AG04449 (cell line): ENCODE results near the gene COL1A2.

Experiments used
- CTCF ChIA-PET: fragments of 350-600 bp; formaldehyde crosslinking; extraction: SDS; loops from one replicate; lab custom pipeline; 2021; ENCODE audit warnings: antibody characterized with exemption; lab: Yijun Ruan, JAX
- POLR2A ChIA-PET: fragments of 400-600, 350-600 bp; formaldehyde crosslinking; extraction: SDS; loops from one replicate; lab custom pipeline; 2020; ENCODE audit warnings: antibody characterized with exemption, inconsistent platforms; lab: Yijun Ruan, JAX
- DNase-seq: peaks from one replicate; pipeline ENCODE4 v3.0.0-alpha.2; 2010; ENCODE audit warnings: low read depth, low spot score
- H3K4me3 ChIP-seq: 2 replicates; pipeline ENCODE4 v1.5.1; 2011; ENCODE audit warnings: low read depth, mild to moderate bottlenecking, control low read depth, low read length
- CTCF ChIP-seq: IDR thresholded peaks from one replicate; pipeline ENCODE4 v1.5.1; 2011; ENCODE audit warnings: mild to moderate bottlenecking, moderate library complexity, low read length, control low read depth, inconsistent platforms; ENCODE audit not compliant: insufficient read depth; ENCODE audit errors: missing control alignments

COL1A2 gene

GRCh38 chr7:94434042-94434441 is 39.3 kb downstream of the COL1A2 start:
- POLR2A ChIA-PET, result interaction anchor here (0.6 to 5.1 kb wide), 6 partner anchors 19 to 242 kb away, joined by 4 to 46 read pairs (median 10); partner anchors contain the start of gene COL1A2
- no peak overlapping the region for H3K4me3 ChIP-seq
- no peak for TF ChIP-seq CTCF
- CTCF ChIA-PET, result interaction anchor here (1.6 to 16.8 kb wide), 2 partner anchors 143 to 1044 kb away, joined by 4 to 788 read pairs; no protein-coding TSS in a partner anchor
- no peak for DNase-seq

- TF ChIP-seq CTCF, result peak; percentile 69
- ChIA-PET POLR2A (interaction anchor here (0.5 to 1.8 kb wide), 3 partner anchors 9 to 1150 kb away, joined by 3 to 5 read pairs (median 4); no protein-coding TSS in a partner anchor), CTCF (interaction anchor here (0.6 to 16.8 kb wide), 41 partner anchors 10 to 1254 kb away, joined by 3 to 788 read pairs (median 4); partner anchors contain the start of gene COL1A2)
- no peak overlapping the region for H3K4me3 ChIP-seq
- no peak for DNase-seq
Observed at GRCh38 chr7:94436018-94436604, 41.4 kb downstream of the COL1A2 start.

- no peak overlapping the region for H3K4me3 ChIP-seq
- POLR2A ChIA-PET, result interaction anchor here (0.5 to 1.8 kb wide), 3 partner anchors 9 to 1151 kb away, joined by 3 to 5 read pairs (median 4); no protein-coding TSS in a partner anchor
Observed at GRCh38 chr7:94436700-94437099, 42.0 kb downstream of the COL1A2 start.

GRCh38 chr7:94439893-94440381 is 45.2 kb downstream of the COL1A2 start:
- no peak for DNase-seq
- no peak overlapping the region for H3K4me3 ChIP-seq
- no peak for TF ChIP-seq CTCF
- CTCF ChIA-PET, result interaction anchor here (1.1 to 16.8 kb wide), 5 partner anchors 10 to 1251 kb away, joined by 3 to 788 read pairs (median 5); partner anchors contain the start of gene SGCE
- POLR2A ChIA-PET, result interaction anchor here (0.6 kb wide), 1 partner anchor 310 kb away, joined by 3 read pairs; no protein-coding TSS in a partner anchor

More at GRCh38 chr7:94436700-94437099, 42.0 kb downstream of the COL1A2 start:
- no peak for TF ChIP-seq CTCF
- CTCF ChIA-PET, result interaction anchor here (0.6 to 16.8 kb wide), 35 partner anchors 9 to 1040 kb away, joined by 3 to 788 read pairs (median 4); partner anchors contain the start of gene COL1A2
- DNase-seq, result no peak

- CTCF ChIA-PET, result interaction anchor here (0.9 to 16.8 kb wide), 6 partner anchors 9 to 1250 kb away, joined by 3 to 788 read pairs (median 4); partner anchors contain the start of gene SGCE
Observed at GRCh38 chr7:94440451-94441039, 45.9 kb downstream of the COL1A2 start.

More at GRCh38 chr7:94440451-94441039, 45.9 kb downstream of the COL1A2 start:
- no peak overlapping the region for H3K4me3 ChIP-seq
- DNase-seq, result no peak
- TF ChIP-seq CTCF, result no peak
- POLR2A ChIA-PET, result no interaction called here
